Chondrocyte (in vitro differentiated cells): ENCODE measurements around the gene RBM20. TPM values are rescaled to one million over a fixed set of nuclear protein-coding genes. Genes with fewer than 3 reads are reported as not detected.
"Not testable (repeated sequence)": the region's sequence is repeated elsewhere in the genome, so short reads cannot be mapped to it uniquely, and the experiment has no call there.

Experiments used
- DNase-seq: peaks from one replicate; pipeline ENCODE4 v3.0.0; 2021; ENCODE audit warnings: mixed read lengths, low spot score
- H3K27ac Mint-ChIP-seq: one replicate; pipeline ENCODE4 v1.8.0; 2021; ENCODE audit warnings: mild to moderate bottlenecking, moderate library complexity, mixed read lengths; ENCODE audit not compliant: unreplicated experiment
- H3K27me3 Mint-ChIP-seq: 2 replicates; pipeline ENCODE4 v1.8.0; 2021; ENCODE audit warnings: low read depth, mixed read lengths
- H3K36me3 Mint-ChIP-seq: 2 replicates; pipeline ENCODE4 v1.8.0; 2021; ENCODE audit warnings: low read depth, mixed read lengths
- H3K4me1 Mint-ChIP-seq: 2 replicates; pipeline ENCODE4 v1.8.0; 2021; ENCODE audit warnings: low read depth, mild to moderate bottlenecking, mixed read lengths
- H3K4me3 Mint-ChIP-seq: one replicate; pipeline ENCODE4 v1.8.0; 2021; ENCODE audit warnings: mild to moderate bottlenecking, moderate library complexity, mixed read lengths; ENCODE audit not compliant: unreplicated experiment
- H3K9me3 Mint-ChIP-seq: 2 replicates; pipeline ENCODE4 v1.8.0; 2021; ENCODE audit warnings: low read depth, mixed read lengths
- CTCF ChIP-seq: fragments of 200-600 bp; sonication (generic); IDR thresholded peaks from 2 replicates; pipeline ENCODE4 v1.5.0; 2021; ENCODE audit warnings: antibody characterized with exemption, mild to moderate bottlenecking, moderate library complexity
- total RNA-seq: library from RNA; stranded (reverse); gene quantifications from 3 replicates; pipeline ENCODE4 v1.2.1, GENCODE V29; 2021

Gene RBM20
- total RNA-seq, 1 donor from 2014 or later = 3.6 TPM

GRCh38 chr10:110659558-110659957, 15.4 kb downstream of the RBM20 start:
- Mint-ChIP-seq H3K9me3 (no peaks in the 10 kb centered on the region), H3K27me3 (no peaks in the 10 kb centered on the region), H3K27ac (no peak overlapping the region), H3K36me3 (no peaks in the 10 kb centered on the region), H3K4me1 (peaks cover 10% of the 10 kb centered on the region), H3K4me3 (no peak overlapping the region)
- no peak for DNase-seq
- TF ChIP-seq CTCF = no peak

GRCh38 chr10:110660289-110660688, 16.2 kb downstream of the RBM20 start:
- H3K9me3 Mint-ChIP-seq, H3K27ac Mint-ChIP-seq, H3K36me3 Mint-ChIP-seq, DNase-seq, H3K27me3 Mint-ChIP-seq, H3K4me3 Mint-ChIP-seq: not testable (repeated sequence)
- peaks cover 14% of the 10 kb centered on the region for H3K4me1 Mint-ChIP-seq

GRCh38 chr10:110661292-110661691, 17.2 kb downstream of the RBM20 start:
- Mint-ChIP-seq H3K4me1 (peaks cover 13% of the 10 kb centered on the region), H3K27me3 (no peaks in the 10 kb centered on the region), H3K27ac (no peak overlapping the region), H3K36me3 (no peaks in the 10 kb centered on the region), H3K9me3 (no peaks in the 10 kb centered on the region), H3K4me3 (no peak overlapping the region)
- no peak for TF ChIP-seq CTCF
- no peak for DNase-seq

GRCh38 chr10:110664483-110665420, 20.6 kb downstream of the RBM20 start:
- Mint-ChIP-seq H3K27me3 (no peaks in the 10 kb centered on the region), H3K27ac (peak overlapping the region; percentile 80), H3K9me3 (no peaks in the 10 kb centered on the region), H3K4me1 (peaks cover 31% of the 10 kb centered on the region), H3K36me3 (no peaks in the 10 kb centered on the region), H3K4me3 (peak overlapping the region; percentile 33)
- TF ChIP-seq CTCF = no peak
- no peak for DNase-seq

GRCh38 chr10:110666259-110666658, 22.1 kb downstream of the RBM20 start:
- not testable (repeated sequence) for H3K27ac Mint-ChIP-seq, H3K36me3 Mint-ChIP-seq, DNase-seq, H3K27me3 Mint-ChIP-seq, H3K9me3 Mint-ChIP-seq, H3K4me3 Mint-ChIP-seq
- peaks cover 28% of the 10 kb centered on the region for H3K4me1 Mint-ChIP-seq

- Mint-ChIP-seq H3K27ac (no peak overlapping the region), H3K4me3 (no peak overlapping the region), H3K4me1 (peaks cover 28% of the 10 kb centered on the region), H3K9me3 (no peaks in the 10 kb centered on the region), H3K36me3 (no peaks in the 10 kb centered on the region), H3K27me3 (no peaks in the 10 kb centered on the region)
- no peak for DNase-seq
- TF ChIP-seq CTCF = no peak
These were observed 22.5 kb downstream of the RBM20 start for GRCh38 chr10:110666673-110667072.
